H1 (cell line): ENCODE results near the gene SLC39A13. TPM values are rescaled to one million over a fixed set of nuclear protein-coding genes. Genes with fewer than 3 reads are reported as not detected.

Source experiments
- CTCF ChIA-PET: fragments of 300-600 bp; sonication (Branson Sonifier 250); formaldehyde crosslinking; loops from one replicate; lab custom pipeline; 2021; ENCODE audit not compliant: partially characterized antibody; lab: Charles Lee
- POLR2A ChIA-PET: fragments of 300-600 bp; sonication (Branson Sonifier 250); formaldehyde crosslinking; loops from one replicate; lab custom pipeline; 2021; ENCODE audit warnings: inconsistent platforms; ENCODE audit not compliant: partially characterized antibody; lab: Charles Lee
- DNase-seq, 2 experiments: peaks; one replicate each; pipeline versions ENCODE4 v3.0.0 to v3.0.0-alpha.2; 2010 to 2022; ENCODE audit warnings: low spot score in 2 of 2, low read depth in 1 of 2, mixed read lengths in 1 of 2
- FAIRE-seq: peaks from 2 replicates; lab custom pipeline; 2011; peaks lifted over from hg19 to GRCh38; lab: Jason Lieb, UNC
- H2AFZ ChIP-seq: 2 replicates; pipeline ENCODE4 v1.8.1; 2012; ENCODE audit warnings: low read length, inconsistent platforms
- H2AK5ac ChIP-seq: 2 replicates; pipeline ENCODE4 v1.6.1; 2013; ENCODE audit warnings: low read depth, low read length
- H2BK120ac ChIP-seq: replicated peaks from 2 replicates; pipeline ENCODE3; 2013; ENCODE audit warnings: low read depth, low read length, inconsistent platforms
- H2BK12ac ChIP-seq: 2 replicates; pipeline ENCODE4 v1.6.1; 2013; ENCODE audit warnings: low read depth, low read length
- H2BK15ac ChIP-seq: 2 replicates; pipeline ENCODE4 v1.6.1; 2013; ENCODE audit warnings: low read length
- H2BK20ac ChIP-seq: 2 replicates; pipeline ENCODE4 v1.6.1; 2013; ENCODE audit warnings: low read length
- H2BK5ac ChIP-seq: 2 replicates; pipeline ENCODE4 v1.6.1; 2013; ENCODE audit warnings: low read depth, low read length
- H3K14ac ChIP-seq: 2 replicates; pipeline ENCODE4 v1.6.1; 2013; ENCODE audit warnings: inconsistent platforms; ENCODE audit not compliant: insufficient read length
- H3K18ac ChIP-seq: 2 replicates; pipeline ENCODE4 v1.6.1; 2013; ENCODE audit warnings: low read length; ENCODE audit errors: extremely low read depth
- H3K23ac ChIP-seq: 2 replicates; pipeline ENCODE4 v1.6.1; 2013; ENCODE audit warnings: inconsistent platforms; ENCODE audit not compliant: insufficient read length
- H3K23me2 ChIP-seq: 2 replicates; pipeline ENCODE4 v1.6.1; 2013; ENCODE audit warnings: low read depth, low read length
- H3K27ac ChIP-seq: 2 replicates; pipeline ENCODE4 v1.6.1; 2011; ENCODE audit warnings: low read depth, low read length, inconsistent platforms
- H3K27me3 ChIP-seq, 4 experiments: replicated peaks in 1 of 4; 1 replicate in 1 of 4; 2 replicates in 3 of 4; pipeline versions ENCODE4 v1.6.1 to v1.8.1; 2011 to 2013; ENCODE audit warnings: low read length in 3 of 4, mild to moderate bottlenecking in 3 of 4, inconsistent platforms in 2 of 4, mixed read lengths in 2 of 4, moderate library complexity in 1 of 4; ENCODE audit not compliant: control insufficient read depth in 3 of 4, insufficient read depth in 3 of 4; ENCODE audit errors: extremely low read depth in 1 of 4
- H3K36me3 ChIP-seq, 4 experiments: 2 replicates each; pipeline versions ENCODE4 v1.6.1 to v1.8.1; 2011 to 2013; ENCODE audit warnings: mild to moderate bottlenecking in 4 of 4, low read length in 3 of 4, moderate library complexity in 2 of 4, control low read depth in 1 of 4, inconsistent platforms in 1 of 4; ENCODE audit not compliant: insufficient read depth in 4 of 4, control insufficient read depth in 2 of 4
- H3K4ac ChIP-seq: replicated peaks from 2 replicates; pipeline ENCODE3; 2013; ENCODE audit warnings: low read length, low read depth, mixed read lengths, inconsistent platforms; ENCODE audit not compliant: insufficient read length
- H3K4me1 ChIP-seq, 4 experiments: replicated peaks in 1 of 4; 1 replicate in 1 of 4; 2 replicates in 3 of 4; pipeline versions ENCODE4 v1.6.1 to v1.8.1; 2011 to 2013; ENCODE audit warnings: low read length in 3 of 4, inconsistent platforms in 2 of 4, mixed read lengths in 1 of 4; ENCODE audit not compliant: insufficient read depth in 4 of 4, control insufficient read depth in 3 of 4
- H3K4me2 ChIP-seq, 2 experiments: 2 replicates each; pipeline versions ENCODE4 v1.6.1 to v1.8.1; 2011 to 2013; ENCODE audit warnings: low read depth in 2 of 2, low read length in 2 of 2, control low read depth in 1 of 2, inconsistent platforms in 1 of 2, mild to moderate bottlenecking in 1 of 2; ENCODE audit not compliant: insufficient read depth in 1 of 2
- H3K4me3 ChIP-seq, 4 experiments: fragments of 200-600, 300-600 bp in 1 of 4; sonication (generic), shearing (Covaris generic), sonication (Bioruptor Twin) in 1 of 4; 2 replicates each; pipeline versions ENCODE4 v1.5.1 to v1.8.1; 2011 to 2016; ENCODE audit warnings: low read length in 4 of 4, low read depth in 3 of 4, control low read depth in 2 of 4, inconsistent platforms in 2 of 4, mild to moderate bottlenecking in 2 of 4, mixed read lengths in 1 of 4, moderate library complexity in 1 of 4; ENCODE audit not compliant: insufficient read depth in 2 of 4; ENCODE audit errors: extremely low read depth in 1 of 4
- H3K56ac ChIP-seq: replicated peaks from 2 replicates; pipeline ENCODE3; 2013; ENCODE audit warnings: low read depth, mild to moderate bottlenecking, mixed read lengths, low read length, inconsistent platforms; ENCODE audit not compliant: insufficient read length
- H3K79me1 ChIP-seq: 2 replicates; pipeline ENCODE4 v1.6.1; 2013; ENCODE audit warnings: low read depth, low read length, control low read depth
- H3K79me2 ChIP-seq, 2 experiments: 2 replicates each; pipeline versions ENCODE4 v1.6.1 to v1.8.1; 2012 to 2013; ENCODE audit warnings: low read length in 2 of 2, mild to moderate bottlenecking in 2 of 2, inconsistent platforms in 1 of 2; ENCODE audit not compliant: insufficient read depth in 2 of 2, control insufficient read depth in 1 of 2
- H3K9ac ChIP-seq, 4 experiments: replicated peaks in 1 of 4; 1 replicate in 1 of 4; 2 replicates in 3 of 4; pipeline versions ENCODE4 v1.6.1 to v1.8.1; 2011 to 2013; ENCODE audit warnings: low read depth in 3 of 4, low read length in 3 of 4, control low read depth in 2 of 4, mild to moderate bottlenecking in 2 of 4, moderate library complexity in 2 of 4, inconsistent platforms in 1 of 4; ENCODE audit errors: extremely low read depth in 1 of 4
- H3K9me3 ChIP-seq, 2 experiments: 2 replicates each; pipeline versions ENCODE4 v1.6.1 to v1.8.1; 2012 to 2013; ENCODE audit warnings: mild to moderate bottlenecking in 2 of 2, moderate library complexity in 2 of 2, control low read depth in 1 of 2, inconsistent platforms in 1 of 2, low read depth in 1 of 2, low read length in 1 of 2, mixed read lengths in 1 of 2; ENCODE audit not compliant: insufficient read depth in 2 of 2
- H4K20me1 ChIP-seq, 2 experiments: replicated peaks in 1 of 2; 2 replicates each; pipeline versions ENCODE3 to v1.8.1; 2011 to 2013; ENCODE audit warnings: inconsistent platforms in 2 of 2, low read length in 2 of 2, mild to moderate bottlenecking in 1 of 2; ENCODE audit not compliant: insufficient read depth in 2 of 2, control insufficient read depth in 1 of 2
- H4K5ac ChIP-seq: 2 replicates; pipeline ENCODE4 v1.6.1; 2013; ENCODE audit warnings: low read length, low read depth, mixed read lengths, inconsistent platforms; ENCODE audit not compliant: insufficient read length
- H4K8ac ChIP-seq: 2 replicates; pipeline ENCODE4 v1.8.0; 2013; ENCODE audit warnings: mild to moderate bottlenecking, moderate library complexity, low read length, inconsistent platforms; ENCODE audit not compliant: insufficient read depth; ENCODE audit errors: extremely low read depth
- H4K91ac ChIP-seq: replicated peaks from 2 replicates; pipeline ENCODE3; 2013; ENCODE audit warnings: low read length, mixed read lengths, inconsistent platforms; ENCODE audit not compliant: insufficient read length
- ATF2 ChIP-seq: IDR thresholded peaks from 2 replicates; pipeline ENCODE4 v1.6.1; 2012; ENCODE audit warnings: low read length, inconsistent platforms
- ATF3 ChIP-seq: IDR thresholded peaks from 2 replicates; pipeline ENCODE4 v1.6.1; 2011; ENCODE audit warnings: low read depth, mild to moderate bottlenecking, low read length; ENCODE audit not compliant: insufficient read depth
- CBX5 ChIP-seq: fragments of 300-800, 300-1000 bp; sonication (generic); IDR thresholded peaks from 2 replicates; pipeline ENCODE4 v1.7.1; 2016; ENCODE audit warnings: antibody characterized with exemption, low read length, low read depth
- CTBP2 ChIP-seq: IDR thresholded peaks from 2 replicates; pipeline ENCODE4 v1.7.0; 2011; ENCODE audit warnings: borderline replicate concordance, mild to moderate bottlenecking, moderate library complexity, mixed read lengths, low read length; ENCODE audit not compliant: insufficient read depth, insufficient read length
- EZH2 ChIP-seq: fragments of 200-600 bp; sonication (generic); IDR thresholded peaks from 2 replicates; pipeline ENCODE4 v1.7.1; 2012; ENCODE audit warnings: low read depth, mild to moderate bottlenecking, moderate library complexity, low read length, inconsistent platforms; ENCODE audit not compliant: severe bottlenecking
- PHF8 ChIP-seq: fragments of 200-600 bp; sonication (generic); conservative IDR thresholded peaks from 2 replicates; pipeline ENCODE4 v1.7.1; 2012; ENCODE audit warnings: low read depth, mild to moderate bottlenecking, inconsistent platforms, low read length, moderate library complexity
- POLR2AphosphoS5 ChIP-seq: IDR thresholded peaks from 2 replicates; pipeline ENCODE4 v1.6.1; 2011; ENCODE audit warnings: low read depth, low read length
- POU5F1 ChIP-seq: IDR thresholded peaks from 2 replicates; pipeline ENCODE4 v1.6.1; 2011; ENCODE audit warnings: low read depth, mild to moderate bottlenecking, low read length, moderate library complexity
- SRF ChIP-seq: IDR thresholded peaks from 2 replicates; pipeline ENCODE4 v1.6.1; 2011; ENCODE audit warnings: mild to moderate bottlenecking, low read depth, low read length, moderate library complexity
- TAF1 ChIP-seq: IDR thresholded peaks from 2 replicates; pipeline ENCODE4 v1.6.1; 2011; ENCODE audit warnings: mild to moderate bottlenecking, low read depth, low read length
- TBP ChIP-seq: IDR thresholded peaks from 2 replicates; pipeline ENCODE4 v1.6.1; 2011; ENCODE audit warnings: low read depth, low read length, improper control_type of control experiment
- WGBS, 2 experiments: shearing (Covaris generic) in 1 of 2; methylation state at CpG; one replicate each; pipeline versions ENCODE4 v1.1.6 to v1.1.7; 2013 to 2015; ENCODE audit warnings: low lambda C conversion rate in 2 of 2, mixed read lengths in 2 of 2, inconsistent platforms in 1 of 2, low coverage in 1 of 2, missing lambda C conversion rate in 1 of 2; ENCODE audit not compliant: insufficient replicate concordance in 2 of 2, insufficient coverage in 1 of 2, insufficient read length in 1 of 2; ENCODE audit errors: extremely low coverage in 1 of 2, missing lambda C conversion rate in 1 of 2; 5-methylcytosine and 5-hydroxymethylcytosine counted together
- polyA plus RNA-seq, 7 experiments: library from polyadenylated mRNA; depleted of rRNA in 3 of 7; stranded (reverse) in 5 of 7; unstranded in 2 of 7; fragments of >200 nt in 5 of 7; fragments of 200-250 nt in 2 of 7; gene quantifications; 1 replicate in 5 of 7; 2 replicates in 1 of 7; 4 replicates in 1 of 7; pipeline versions ENCODE4 v1.2.1 to v1.2.3, GENCODE V29; 2011 to 2013; ENCODE audit warnings: missing spikeins in 2 of 7, mixed read lengths in 2 of 7
- total RNA-seq: library from RNA; stranded (reverse); fragmentation: NEBNext Ultra II Directional; extraction: Animal tissue kit (Norgen Biotek cat#: 25700); gene quantifications from 2 replicates; pipeline ENCODE4 v1.2.1, GENCODE V29; 2021

The SLC39A13 gene
- total and polyA plus RNA-seq, 2 of the 8 experiments (the other 6 are each of a cell fraction or from before 2014, with no cell fraction given): 23.2 to 30.0 TPM

GRCh38 chr11:47403135-47403534, 5.3 kb upstream of the SLC39A13 start:
- ChIA-PET CTCF (interaction anchor here (0.7 to 6.9 kb wide), 4 partner anchors 10 to 170 kb away, joined by 3 to 44 read pairs (median 5); no protein-coding TSS in a partner anchor), POLR2A (interaction anchor here (1.2 to 1.6 kb wide), 2 partner anchors 9 to 24 kb away, joined by 3 to 4 read pairs; partner anchors contain the start of gene SPI1)
- DNase-seq: no peak
- no peak for TF ChIP-seq PHF8
- no peak for TF ChIP-seq CTBP2
- TF ChIP-seq SRF: no peak
- TF ChIP-seq ATF3: no peak
- TF ChIP-seq POLR2AphosphoS5: no peak
- no peak for TF ChIP-seq EZH2
- TF ChIP-seq TAF1: no peak
- TF ChIP-seq POU5F1: no peak
- TF ChIP-seq CBX5: no peak
- TF ChIP-seq ATF2: no peak
- TF ChIP-seq TBP: no peak

More at GRCh38 chr11:47403135-47403534, 5.3 kb upstream of the SLC39A13 start:
- Histone ChIP-seq H3K4ac (no peak overlapping the region), H3K36me3 (no peaks in the 10 kb centered on the region), H3K23ac (no peak overlapping the region), H2BK5ac (no peak overlapping the region), H4K5ac (no peak overlapping the region), H3K23me2 (peaks cover 11% of the 10 kb centered on the region; the same call in 1 of the 2 replicates), H2AK5ac (no peak overlapping the region), H3K79me2 (no peaks in the 10 kb centered on the region), H3K79me1 (no peaks in the 10 kb centered on the region), H3K9ac (no peak overlapping the region), H3K14ac (no peak overlapping the region), H2BK15ac (no peak overlapping the region), H2BK120ac (no peak overlapping the region), H3K4me1 (peaks cover 8 to 23% (median 13%) of the 10 kb centered on the region in 4 experiments), H3K27me3 (no peaks in the 10 kb centered on the region), H4K8ac (peak overlapping the region; percentile 58; the same call in 1 of the 2 replicates), H2BK20ac (no peak overlapping the region), H2AFZ (0 out of 2 replicates have a peak overlapping the region, but pooled peaks have one; percentile 34), H3K4me2 (no peak overlapping the region), H4K91ac (no peak overlapping the region), H3K27ac (no peak overlapping the region), H4K20me1 (no peaks in the 10 kb centered on the region), H3K4me3 (no peak overlapping the region), H3K18ac (no peak overlapping the region; the same call in 1 of the 2 replicates), H3K56ac (no peak overlapping the region), H3K9me3 (no peaks in the 10 kb centered on the region), H2BK12ac (0 out of 2 replicates have a peak overlapping the region, but pooled peaks have one; percentile 0)
- no peak for FAIRE-seq
- 85% methylated on average over 4 of the region's 4 CpGs; no CpG with 5 or more reads in 1 of the 2 experiments for WGBS, 2 experiments
